22Rv1 (cell line): ENCODE measurements around the gene SLC39A11.
"Not testable (repeated sequence)": the region's sequence is repeated elsewhere in the genome, so short reads cannot be mapped to it uniquely, and the experiment has no call there.

Experiments used
- CTCF ChIP-seq: fragments of 450-650 bp; IDR thresholded peaks from 2 replicates; pipeline ENCODE4 v1.5.1; 2017; ENCODE audit warnings: mild to moderate bottlenecking
- ZFX ChIP-seq: fragments of 450-650 bp; IDR thresholded peaks from 2 replicates; pipeline ENCODE4 v1.6.1; 2017; ENCODE audit warnings: antibody characterized with exemption, borderline replicate concordance

DNA sequence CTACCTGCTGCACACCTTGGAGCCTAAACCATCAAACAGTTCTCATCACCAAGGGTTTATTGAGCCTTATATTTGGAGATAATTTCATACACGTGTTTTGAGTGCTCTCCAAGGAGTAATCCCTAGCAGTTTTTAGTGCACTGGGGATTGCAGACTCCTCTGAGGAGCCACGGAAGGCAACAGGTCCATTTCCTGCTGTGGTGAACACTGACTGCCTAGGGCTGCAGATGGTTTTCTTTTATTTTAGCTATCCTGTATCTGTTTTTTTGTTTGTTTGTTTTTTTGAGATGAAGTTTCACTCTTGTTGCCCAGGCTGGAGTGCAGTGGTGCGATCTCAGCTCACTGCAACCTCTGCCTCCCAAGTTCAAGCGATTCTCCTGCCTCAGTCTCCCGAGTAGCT is 93.0 kb downstream of the SLC39A11 start:
- TF ChIP-seq ZFX, CTCF: not testable (repeated sequence)
